Measurements from ENCODE around the gene FAM83E.
"Not testable (repeated sequence)": the region's sequence is repeated elsewhere in the genome, so short reads cannot be mapped to it uniquely, and the experiment has no call there.

FAM83E gene

DNA sequence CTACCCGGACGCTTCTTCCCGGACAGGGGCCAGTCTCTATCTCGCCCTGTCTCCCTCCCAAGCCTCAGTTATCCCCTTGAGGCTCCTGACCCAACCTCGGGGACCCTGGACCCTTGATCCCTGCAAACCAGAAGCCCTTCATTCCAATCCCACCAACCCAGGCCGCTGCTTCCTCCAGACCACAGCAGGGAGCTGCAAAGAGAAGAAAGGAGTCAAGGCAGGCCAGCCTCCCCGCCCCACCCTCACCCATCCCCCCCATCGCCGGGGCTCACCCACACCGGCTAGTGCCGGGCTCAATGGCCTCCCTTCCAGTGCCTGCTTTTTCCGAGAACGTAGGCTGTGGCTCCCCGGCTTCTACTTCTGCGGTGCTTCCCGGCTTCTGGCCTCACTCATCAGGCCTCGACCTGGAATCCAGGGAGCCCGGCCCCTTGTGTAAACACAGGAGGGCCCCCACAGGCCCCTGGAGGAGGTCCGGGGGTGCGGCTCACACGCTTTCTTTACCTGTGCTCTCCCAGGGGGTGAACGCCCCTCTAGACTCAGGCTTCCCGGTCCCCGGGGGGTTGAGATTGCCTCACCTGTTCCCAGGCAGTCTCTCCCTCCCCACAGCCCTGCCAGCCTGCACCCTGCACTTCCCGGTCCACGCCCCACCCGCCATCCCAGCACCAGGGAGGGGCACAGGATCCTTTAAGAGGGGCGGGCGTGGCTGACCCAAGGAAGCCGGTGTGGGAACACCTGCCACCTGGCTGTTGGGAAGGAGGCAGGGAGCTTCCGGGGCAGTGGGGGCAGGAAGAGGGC is at the start of gene FAM83E:
FAM83E (minus strand) TSS at position 641 of the 795 bp plus-strand sequence. CDS start 1,704 bp downstream, outside the sequence.
- TF ChIP-seq ZNF274 (IDR thresholded peaks at IDR 0.05; ENCODE audit: low read depth, low read length): no peak
- no peak within 1 kb of the TSS for H3K4me3 ChIP-seq (ENCODE audit: low read length)

DNA sequence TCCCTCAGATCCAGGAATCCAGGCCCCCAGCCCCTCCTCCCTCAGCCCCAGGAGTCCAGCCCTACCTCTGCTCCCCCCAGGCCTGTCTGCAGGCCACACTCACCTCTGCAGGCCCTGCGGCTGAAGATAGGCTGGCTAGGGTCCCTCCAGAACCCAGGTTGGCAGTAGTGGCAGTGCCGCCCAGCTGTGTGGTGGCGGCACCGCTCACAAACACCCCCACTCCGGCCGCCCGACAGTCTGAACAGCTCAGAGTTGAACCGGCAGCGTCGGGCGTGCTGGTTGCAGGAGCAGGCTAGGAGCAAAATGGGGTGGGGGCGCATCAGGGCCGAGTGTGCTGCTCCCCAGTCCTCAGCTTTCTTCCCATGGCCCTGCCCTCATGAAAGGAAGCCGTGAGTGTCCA is 49.6 kb upstream of the FAM83E start:
- no peak overlapping the region for H3K4me3 ChIP-seq (ENCODE audit: low read length)
- TF ChIP-seq ZNF274 (IDR thresholded peaks at IDR 0.05; ENCODE audit: low read depth, low read length): no peak

DNA sequence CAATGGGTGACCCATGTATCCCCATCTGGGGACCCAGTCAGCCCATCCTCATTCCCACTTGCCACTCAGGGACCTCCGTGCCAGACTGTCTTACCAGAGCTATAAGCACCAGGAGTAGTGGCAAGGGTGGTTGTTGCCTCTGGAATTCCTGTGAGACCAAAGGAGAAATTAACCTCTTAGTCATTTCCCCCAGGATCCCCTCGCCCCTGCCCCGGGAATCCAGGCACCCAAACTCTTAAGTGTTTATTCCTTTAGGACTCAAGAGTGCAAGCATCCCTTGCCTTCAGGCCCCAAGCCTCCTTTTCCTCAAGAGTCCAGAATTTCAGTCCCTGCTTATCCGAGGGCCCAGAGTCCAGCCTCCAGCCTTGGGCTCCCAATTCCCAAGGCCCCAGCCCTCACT is 48.8 kb upstream of the FAM83E start:
- no peak overlapping the region for H3K4me3 ChIP-seq (ENCODE audit: low read length)
- no peak for TF ChIP-seq ZNF274 (IDR thresholded peaks at IDR 0.05; ENCODE audit: low read depth, low read length)

DNA sequence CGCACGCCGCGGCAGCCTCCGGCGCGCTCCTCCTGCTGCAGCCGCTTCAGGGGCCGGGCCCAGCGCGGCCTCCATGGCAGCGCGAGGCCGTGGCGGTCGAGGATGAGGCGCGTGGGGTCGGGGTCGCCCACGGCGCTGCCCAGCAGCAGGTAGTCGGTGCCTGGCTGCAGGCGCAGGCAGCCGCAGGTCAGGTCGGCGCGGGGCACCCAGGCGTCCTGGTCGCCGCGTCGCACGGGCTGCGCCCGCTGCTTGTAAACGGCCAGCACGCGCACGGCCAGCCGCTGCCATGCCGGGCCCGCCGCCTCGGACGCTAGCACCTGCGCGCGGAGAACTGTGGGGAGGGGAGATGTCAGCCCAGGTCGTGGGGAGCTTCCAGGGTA is 46.8 kb upstream of the FAM83E start:
- no peak overlapping the region for H3K4me3 ChIP-seq (ENCODE audit: low read length)
- no peak for TF ChIP-seq ZNF274 (IDR thresholded peaks at IDR 0.05; ENCODE audit: low read depth, low read length)

DNA sequence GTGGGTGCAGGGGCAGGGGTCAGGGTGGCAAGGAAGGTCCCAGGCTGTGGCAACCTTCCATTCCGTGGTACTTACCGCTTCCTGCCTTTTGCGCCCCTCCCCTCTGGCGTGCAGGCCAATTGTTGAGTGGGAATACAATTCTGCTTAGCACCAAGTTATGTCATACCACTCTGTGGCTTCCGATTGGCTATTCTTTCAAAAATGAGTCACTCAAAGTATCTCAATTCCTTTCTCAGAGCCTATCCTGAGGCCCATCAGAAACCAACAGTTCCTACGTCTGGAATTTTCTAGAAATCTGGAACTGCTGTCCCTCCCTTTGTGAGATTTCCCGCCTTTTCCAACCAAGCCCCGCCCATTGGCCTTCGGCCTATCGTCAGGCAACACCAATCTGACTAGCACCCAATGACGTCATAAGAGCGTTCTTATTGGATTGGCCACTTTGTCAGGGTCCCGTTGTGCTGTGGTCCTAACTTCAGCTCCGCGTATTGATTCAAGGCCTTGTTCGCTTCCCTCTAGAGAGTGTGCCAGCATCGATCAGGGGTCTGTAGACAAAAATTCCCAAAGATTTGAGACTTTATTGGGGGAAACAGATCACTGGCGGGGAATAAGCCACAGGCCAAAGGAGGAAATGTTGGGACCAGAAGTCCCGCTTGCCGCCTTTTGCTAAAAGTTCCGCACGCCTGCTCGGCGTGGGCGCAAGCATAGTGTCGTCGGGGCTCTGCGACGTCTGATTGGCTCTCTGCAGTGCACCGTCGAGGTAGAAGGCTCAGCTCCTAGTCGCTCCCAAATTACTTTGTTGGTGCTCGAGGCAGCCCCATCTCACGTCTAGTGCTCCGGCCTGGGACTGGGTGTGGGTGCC is 46.2 kb upstream of the FAM83E start:
- no peak for TF ChIP-seq ZNF274 (IDR thresholded peaks at IDR 0.05; ENCODE audit: low read depth, low read length)
- H3K4me3 ChIP-seq (ENCODE audit: low read length): no peak overlapping the region

DNA sequence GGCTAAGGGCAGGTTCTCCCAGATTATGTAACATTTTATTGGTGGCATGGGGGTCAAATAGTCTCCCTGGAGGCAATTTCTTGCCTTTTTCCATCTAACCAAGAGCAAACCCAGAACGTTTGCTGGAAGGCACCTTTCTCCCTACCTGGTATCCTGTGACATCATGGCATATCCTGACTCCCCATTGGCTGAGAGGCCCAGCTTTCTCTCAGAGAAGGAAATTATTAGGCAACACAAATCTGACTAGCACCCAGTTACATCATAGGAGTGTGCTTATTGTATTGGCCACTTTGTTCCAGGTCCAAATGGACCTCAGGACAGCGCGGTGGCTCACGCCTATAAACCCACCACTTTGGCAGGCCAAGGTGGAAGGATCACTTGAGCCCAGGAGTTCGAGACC is 44.9 kb upstream of the FAM83E start:
- no peak overlapping the region for H3K4me3 ChIP-seq (ENCODE audit: low read length)
- TF ChIP-seq ZNF274 (IDR thresholded peaks at IDR 0.05; ENCODE audit: low read depth, low read length): no peak

DNA sequence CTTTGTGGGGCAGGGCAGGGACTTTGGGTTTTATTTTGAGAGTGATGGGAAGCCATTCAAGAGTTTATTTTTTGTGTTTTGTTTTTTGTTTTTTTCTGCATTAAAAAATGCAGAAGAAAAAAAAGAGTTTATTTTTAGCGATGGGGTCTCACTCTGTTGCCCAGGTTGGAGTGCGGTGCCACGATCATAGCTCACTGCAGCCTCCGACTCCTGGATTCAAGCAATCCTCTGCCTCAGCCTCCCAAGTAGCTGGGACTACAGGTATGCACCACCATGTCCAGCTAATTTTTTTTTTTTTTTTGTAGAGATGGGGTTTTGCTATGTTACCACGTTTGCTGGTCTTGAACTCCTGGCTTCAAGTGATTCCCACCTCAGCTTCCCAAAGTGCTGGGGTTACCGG is 43.6 kb upstream of the FAM83E start:
- no peak for TF ChIP-seq ZNF274 (IDR thresholded peaks at IDR 0.05; ENCODE audit: low read depth, low read length)
- no peak overlapping the region for H3K4me3 ChIP-seq (ENCODE audit: low read length)

DNA sequence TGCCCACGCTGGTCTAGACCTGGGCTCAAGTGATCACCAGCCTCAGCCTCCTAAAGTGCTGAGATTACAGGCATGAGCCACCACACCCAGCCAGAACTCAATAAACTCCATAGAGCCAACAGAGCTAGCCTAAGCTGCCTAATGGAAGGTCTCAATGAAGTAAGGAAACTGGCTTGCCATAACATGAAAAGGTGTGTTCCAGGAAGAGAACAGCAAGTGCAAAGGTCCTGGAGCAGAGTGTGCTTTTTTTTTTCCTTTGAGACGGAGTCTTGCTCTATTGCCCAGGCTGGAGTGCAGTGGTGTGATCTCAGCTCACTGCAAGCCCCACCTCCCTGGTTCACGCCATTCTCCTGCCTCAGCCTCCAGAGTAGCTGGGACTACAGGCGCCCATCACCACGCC is 43.0 kb upstream of the FAM83E start:
- not testable (repeated sequence) for H3K4me3 ChIP-seq (ENCODE audit: low read length)

DNA sequence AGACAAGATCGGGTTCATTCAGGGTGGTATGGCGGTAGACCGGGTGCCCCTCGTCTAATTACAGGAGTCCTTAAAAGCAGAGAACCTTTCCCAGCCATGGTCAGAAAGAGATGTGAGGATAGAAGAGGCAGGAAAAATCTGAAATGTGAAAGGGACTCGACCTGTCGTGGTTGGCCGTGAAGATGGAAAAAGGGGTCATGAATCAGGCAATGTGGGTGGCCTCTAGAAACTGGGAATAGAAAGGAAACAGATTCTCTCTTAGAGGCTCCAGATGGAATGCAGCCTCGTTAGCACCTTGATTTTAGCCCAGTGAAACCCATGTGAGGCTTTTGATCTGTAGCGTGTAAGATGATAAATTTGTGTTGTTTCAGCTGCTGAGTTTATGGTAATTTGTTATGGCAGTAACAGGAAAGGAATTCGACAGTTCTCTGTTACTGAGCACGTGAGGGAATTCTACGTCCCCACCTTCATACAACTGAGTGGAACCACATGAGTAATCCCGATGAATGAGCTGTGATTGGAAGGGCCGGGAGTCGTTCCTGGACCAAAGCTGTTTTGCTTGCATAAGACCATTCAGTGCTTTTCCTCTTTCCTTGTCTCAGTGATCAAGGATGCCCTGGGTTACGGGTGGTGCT is 42.1 kb upstream of the FAM83E start:
- H3K4me3 ChIP-seq (ENCODE audit: low read length): no peak overlapping the region
- no peak for TF ChIP-seq ZNF274 (IDR thresholded peaks at IDR 0.05; ENCODE audit: low read depth, low read length)

DNA sequence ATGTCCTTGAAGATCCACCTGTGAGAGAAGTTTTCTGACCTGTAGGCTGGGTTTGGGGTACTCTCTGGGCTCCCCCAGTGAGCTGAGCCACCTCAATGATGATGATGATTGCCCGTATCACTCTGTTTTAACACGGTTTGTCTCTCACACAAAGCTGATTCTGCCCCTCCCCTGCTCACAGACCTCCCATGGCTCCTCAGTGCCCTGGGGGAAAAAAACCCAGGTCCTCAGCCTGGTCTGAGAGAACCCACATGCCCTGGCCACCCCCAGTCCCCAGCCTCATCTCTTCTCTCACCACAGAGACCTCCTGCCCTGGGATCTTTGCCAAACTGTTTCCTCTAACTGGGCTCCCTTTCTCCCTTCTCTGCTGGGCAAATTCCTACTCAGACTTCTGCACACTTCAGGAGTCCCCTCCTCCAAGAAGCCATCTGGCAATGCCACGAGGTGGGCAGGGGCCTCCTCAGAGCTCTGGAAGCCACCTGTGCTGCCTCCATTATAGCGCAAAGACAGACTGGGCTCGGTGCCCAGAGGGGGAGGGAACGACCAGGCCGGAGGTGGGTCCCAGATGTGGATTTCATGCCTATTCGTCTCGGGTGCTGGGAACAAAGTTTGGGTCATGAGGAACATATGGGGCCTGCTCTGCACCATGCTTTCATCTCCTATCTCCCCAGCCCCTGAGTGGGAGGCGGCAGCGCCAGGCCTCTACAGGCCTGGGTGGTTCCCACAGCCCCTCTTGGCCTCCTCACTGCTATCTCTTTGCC is 39.6 kb upstream of the FAM83E start:
- no peak for TF ChIP-seq ZNF274 (IDR thresholded peaks at IDR 0.05; ENCODE audit: low read depth, low read length)
- no peak overlapping the region for H3K4me3 ChIP-seq (ENCODE audit: low read length)

DNA sequence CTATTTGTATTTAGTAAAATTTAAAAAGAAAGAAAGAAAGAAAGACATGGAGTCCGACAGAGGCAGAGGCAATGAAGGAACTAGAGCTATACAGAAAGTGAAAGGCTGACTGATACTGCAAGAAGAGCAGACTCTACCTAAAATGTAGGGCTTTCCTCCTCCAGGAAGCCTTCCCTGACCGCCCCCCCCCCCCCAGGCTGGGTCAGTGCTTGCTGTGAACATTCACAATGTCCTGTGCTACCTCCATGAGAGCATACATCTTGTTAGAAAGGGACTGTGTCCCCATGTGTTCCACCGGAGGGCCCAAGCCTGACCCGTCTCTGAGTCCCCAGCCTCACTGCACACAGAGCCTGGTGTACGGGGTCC is 36.8 kb upstream of the FAM83E start:
- TF ChIP-seq ZNF274 (IDR thresholded peaks at IDR 0.05; ENCODE audit: low read depth, low read length): no peak

DNA sequence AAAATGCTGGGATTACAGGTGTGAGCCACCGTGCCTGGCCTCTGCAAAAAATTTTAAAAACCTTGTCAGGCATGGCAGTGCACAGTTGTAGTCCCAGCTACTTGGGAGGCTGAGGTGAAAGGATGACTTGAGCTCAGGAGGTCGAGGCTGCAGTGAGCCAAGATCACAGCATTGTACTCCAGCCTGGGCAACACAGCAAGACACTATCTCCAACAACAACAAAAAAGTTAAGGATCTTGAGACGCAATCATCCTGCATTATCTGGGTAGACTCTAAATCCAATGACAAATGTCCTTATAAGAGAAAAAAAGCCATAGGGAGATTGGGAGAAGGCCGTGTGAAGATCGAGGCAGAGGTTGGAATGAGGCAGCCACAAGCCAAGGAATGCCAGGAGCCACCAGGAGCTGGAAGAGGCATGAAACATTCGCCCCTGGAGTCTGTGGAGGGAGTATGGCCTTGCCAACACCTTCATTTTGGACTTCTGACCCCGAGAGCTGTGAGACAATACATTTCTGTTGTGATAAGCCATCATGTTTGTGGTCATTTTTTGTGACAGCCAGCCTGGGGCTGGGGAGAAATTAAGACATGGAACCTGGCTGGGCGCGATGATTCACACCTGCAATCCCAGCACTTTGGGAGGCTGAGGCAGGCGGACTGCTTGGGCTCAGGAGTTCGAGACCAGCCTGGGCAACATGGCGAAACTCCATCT is 36.3 kb upstream of the FAM83E start:
- no peak for TF ChIP-seq ZNF274 (IDR thresholded peaks at IDR 0.05; ENCODE audit: low read depth, low read length)
- no peak overlapping the region for H3K4me3 ChIP-seq (ENCODE audit: low read length)

More for the DNA sequence above, 36.8 kb upstream of the FAM83E start:
- H3K4me3 ChIP-seq (ENCODE audit: low read length): no peak overlapping the region

DNA sequence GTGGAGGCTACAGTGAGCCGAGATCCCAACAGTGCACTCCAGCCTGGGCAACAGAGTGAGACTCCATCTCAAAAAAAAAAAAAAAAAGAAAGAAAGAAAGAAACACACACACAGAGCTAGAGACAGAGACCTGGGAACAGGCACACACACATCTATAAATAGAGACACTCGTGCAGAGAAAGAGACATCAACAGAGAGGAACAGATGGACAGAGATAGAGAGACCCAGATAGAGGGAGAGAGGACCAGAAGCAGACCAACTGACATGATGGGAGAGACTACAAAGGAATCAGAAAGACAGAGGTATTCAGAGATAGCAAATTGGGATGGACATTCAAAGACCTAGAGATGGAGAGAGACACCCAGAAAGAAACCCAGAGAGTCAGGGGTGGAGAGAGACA is 33.3 kb upstream of the FAM83E start:
- TF ChIP-seq ZNF274 (IDR thresholded peaks at IDR 0.05; ENCODE audit: low read depth, low read length): no peak
- H3K4me3 ChIP-seq (ENCODE audit: low read length): no peak overlapping the region
